Skeletal muscle tissue (tissue), 4 donors: ENCODE measurements around the gene SP2. TPM values are rescaled to one million over a fixed set of nuclear protein-coding genes. Genes with fewer than 3 reads are reported as not detected.

Experiments
- H3K27ac ChIP-seq: one replicate; pipeline ENCODE4 v1.7.0; 2013; ENCODE audit warnings: mild to moderate bottlenecking, low read depth, low read length, inconsistent platforms
- H3K27me3 ChIP-seq, 3 donors: one replicate each; pipeline ENCODE4 v1.7.0; 2013; ENCODE audit warnings: low read length in 3 of 3; ENCODE audit not compliant: control insufficient read depth in 3 of 3, insufficient read depth in 3 of 3
- H3K36me3 ChIP-seq, 3 donors: one replicate each; pipeline ENCODE4 v1.7.0; 2013; ENCODE audit warnings: low read length in 3 of 3; ENCODE audit not compliant: control insufficient read depth in 3 of 3, insufficient read depth in 3 of 3
- H3K4me1 ChIP-seq, 3 donors: one replicate each; pipeline ENCODE4 v1.7.0; 2013; ENCODE audit warnings: low read length in 3 of 3, mild to moderate bottlenecking in 3 of 3; ENCODE audit not compliant: control insufficient read depth in 3 of 3, insufficient read depth in 3 of 3
- H3K4me3 ChIP-seq, 3 donors: one replicate each; pipeline ENCODE4 v1.7.0; 2013; ENCODE audit warnings: low read length in 3 of 3
- H3K9ac ChIP-seq, 3 donors: one replicate each; pipeline ENCODE4 v1.7.0; 2013; ENCODE audit warnings: low read length in 3 of 3, mild to moderate bottlenecking in 3 of 3, moderate library complexity in 2 of 3, low read depth in 1 of 3
- H3K9me3 ChIP-seq, 3 donors: one replicate each; pipeline ENCODE4 v1.7.0; 2013; ENCODE audit warnings: low read length in 3 of 3; ENCODE audit not compliant: control insufficient read depth in 3 of 3
- total RNA-seq: library from RNA; depleted of rRNA; stranded (reverse); fragments of >200 nt; gene quantifications from one replicate; pipeline ENCODE4 v1.2.3, GENCODE V29; 2014
- donor health status: Osteomylitis.

The SP2 gene
- total RNA-seq, 1 donor from 2014 or later: 0.52 TPM

- H3K27ac ChIP-seq: no peak overlapping the region
Measured at GRCh38 chr17:47888293-47888692, 7.7 kb upstream of the SP2 start.

GRCh38 chr17:47889734-47890529 is 6.1 kb upstream of the SP2 start:
- Histone ChIP-seq H3K9ac (peak overlapping the region in 2 of 3 donors; percentile 8 to 45), H3K9me3 (no peaks in the 10 kb centered on the region), H3K4me3 (no peak overlapping the region), H3K27ac (no peak overlapping the region), H3K4me1 (peaks cover 4 to 14% (median 7%) of the 10 kb centered on the region in 3 donors), H3K27me3 (peaks cover 0 to 5% (median 0%) of the 10 kb centered on the region in 3 donors), H3K36me3 (peaks cover 0 to 4% (median 0%) of the 10 kb centered on the region in 3 donors)

More at GRCh38 chr17:47888293-47888692, 7.7 kb upstream of the SP2 start:
- peaks cover 0 to 11% (median 3%) of the 10 kb centered on the region in 3 donors for H3K27me3 ChIP-seq
- no peak overlapping the region for H3K4me3 ChIP-seq
- H3K9me3 ChIP-seq: no peaks in the 10 kb centered on the region
- H3K36me3 ChIP-seq: no peaks in the 10 kb centered on the region
- peaks cover 0 to 7% (median 1%) of the 10 kb centered on the region in 3 donors for H3K4me1 ChIP-seq
- no peak overlapping the region for H3K9ac ChIP-seq

GRCh38 chr17:47891545-47892088 is 4.4 kb upstream of the SP2 start:
- Histone ChIP-seq H3K36me3 (peaks cover 0 to 4% (median 0%) of the 10 kb centered on the region in 3 donors), H3K4me3 (no peak overlapping the region), H3K27ac (no peak overlapping the region), H3K9ac (no peak overlapping the region), H3K9me3 (no peaks in the 10 kb centered on the region), H3K4me1 (peaks cover 4 to 18% (median 7%) of the 10 kb centered on the region in 3 donors), H3K27me3 (no peaks in the 10 kb centered on the region)

- Histone ChIP-seq H3K9ac (peak overlapping the region; percentile 93 to 99 (median 99)), H3K9me3 (no peaks in the 10 kb centered on the region), H3K4me1 (peaks cover 20 to 49% (median 34%) of the 10 kb centered on the region in 3 donors), H3K36me3 (peaks cover 0 to 6% (median 0%) of the 10 kb centered on the region in 3 donors), H3K27me3 (no peaks in the 10 kb centered on the region), H3K27ac (peak overlapping the region; percentile 91), H3K4me3 (peak overlapping the region; percentile 79 to 99 (median 97))
Measured at GRCh38 chr17:47894498-47895346, 1.3 kb upstream of the SP2 start.

- peak overlapping the region; percentile 93 to 99 (median 99) for H3K9ac ChIP-seq
- peak overlapping the region; percentile 91 for H3K27ac ChIP-seq
- peak overlapping the region; percentile 79 to 99 (median 97) for H3K4me3 ChIP-seq
- H3K4me1 ChIP-seq: peaks cover 27 to 51% (median 40%) of the 10 kb centered on the region in 3 donors
- H3K27me3 ChIP-seq: no peaks in the 10 kb centered on the region
- H3K36me3 ChIP-seq: peaks cover 0 to 6% (median 0%) of the 10 kb centered on the region in 3 donors
- H3K9me3 ChIP-seq: no peaks in the 10 kb centered on the region
Measured at GRCh38 chr17:47895347-47895855, 635 bp upstream of the SP2 start.

GRCh38 chr17:47896672-47897490 is 845 bp downstream of the SP2 start:
- Histone ChIP-seq H3K4me1 (peaks cover 33 to 65% (median 51%) of the 10 kb centered on the region in 3 donors), H3K4me3 (peak overlapping the region; percentile 86 to 97 (median 91)), H3K27me3 (no peaks in the 10 kb centered on the region), H3K9me3 (no peaks in the 10 kb centered on the region), H3K36me3 (peaks cover 0 to 6% (median 0%) of the 10 kb centered on the region in 3 donors), H3K27ac (peak overlapping the region; percentile 98), H3K9ac (peak overlapping the region; percentile 98 to 99 (median 99))

- H3K4me1 ChIP-seq: peaks cover 38 to 72% (median 54%) of the 10 kb centered on the region in 3 donors
- peak overlapping the region; percentile 86 to 97 (median 91) for H3K4me3 ChIP-seq
- H3K9ac ChIP-seq: peak overlapping the region; percentile 98 to 99 (median 99)
- H3K9me3 ChIP-seq: no peaks in the 10 kb centered on the region
- peaks cover 0 to 6% (median 0%) of the 10 kb centered on the region in 3 donors for H3K36me3 ChIP-seq
- H3K27ac ChIP-seq: peak overlapping the region; percentile 98
- H3K27me3 ChIP-seq: no peaks in the 10 kb centered on the region
Measured at GRCh38 chr17:47897561-47897960, 1.5 kb downstream of the SP2 start.

- Histone ChIP-seq H3K36me3 (peaks cover 0 to 6% (median 0%) of the 10 kb centered on the region in 3 donors), H3K9ac (peak overlapping the region in 1 of 3 donors; percentile 98), H3K4me3 (peak overlapping the region in 1 of 3 donors; percentile 5), H3K27me3 (no peaks in the 10 kb centered on the region), H3K9me3 (no peaks in the 10 kb centered on the region), H3K4me1 (peaks cover 43 to 75% (median 57%) of the 10 kb centered on the region in 3 donors), H3K27ac (peak overlapping the region; percentile 98)
Measured at GRCh38 chr17:47898241-47898640, 2.2 kb downstream of the SP2 start.

- Histone ChIP-seq H3K9ac (peak overlapping the region; percentile 17 to 57 (median 35)), H3K4me3 (peak overlapping the region in 2 of 3 donors; percentile 5), H3K27me3 (no peaks in the 10 kb centered on the region), H3K36me3 (peaks cover 0 to 2% (median 0%) of the 10 kb centered on the region in 3 donors), H3K9me3 (no peaks in the 10 kb centered on the region), H3K4me1 (peaks cover 49 to 79% (median 63%) of the 10 kb centered on the region in 3 donors), H3K27ac (peak overlapping the region; percentile 98)
Measured at GRCh38 chr17:47899643-47900042, 3.6 kb downstream of the SP2 start.
